Skeletal muscle satellite cell (primary cell): Measurements from ENCODE around the gene AJUBA.
"Not testable (repeated sequence)": the region's sequence is repeated elsewhere in the genome, so short reads cannot be mapped to it uniquely, and the experiment has no call there.

ENCODE experiments used
- H3K27me3 ChIP-seq: 2 replicates; pipeline ENCODE4 v1.7.0; 2013; ENCODE audit warnings: low read length; ENCODE audit not compliant: control insufficient read depth, insufficient read depth
- H3K36me3 ChIP-seq: 2 replicates; pipeline ENCODE4 v1.7.0; 2013; ENCODE audit warnings: mild to moderate bottlenecking, control low read depth, low read length; ENCODE audit not compliant: insufficient read depth
- H3K4me1 ChIP-seq: 2 replicates; pipeline ENCODE4 v1.7.0; 2013; ENCODE audit warnings: low read length; ENCODE audit not compliant: control insufficient read depth, insufficient read depth
- H3K4me2 ChIP-seq: 2 replicates; pipeline ENCODE4 v1.7.0; 2013; ENCODE audit warnings: mild to moderate bottlenecking, low read length
- H3K4me3 ChIP-seq: 2 replicates; pipeline ENCODE4 v1.7.0; 2013; ENCODE audit warnings: low read length
- H3K9ac ChIP-seq: 2 replicates; pipeline ENCODE4 v1.7.0; 2013; ENCODE audit warnings: mild to moderate bottlenecking, low read depth, low read length, moderate library complexity
- H3K9me3 ChIP-seq: replicated peaks from 2 replicates; pipeline ENCODE4 v1.7.0; 2013; ENCODE audit warnings: mild to moderate bottlenecking, control low read depth, low read length

Gene AJUBA

GRCh38 chr14:22962061-22962676, 20.2 kb downstream of the AJUBA start:
- no peaks in the 10 kb centered on the region for H3K9me3 ChIP-seq
- H3K36me3 ChIP-seq = no peaks in the 10 kb centered on the region
- H3K9ac ChIP-seq = no peak overlapping the region
- no peak overlapping the region for H3K4me2 ChIP-seq
- no peaks in the 10 kb centered on the region for H3K4me1 ChIP-seq
- H3K4me3 ChIP-seq = no peak overlapping the region
- H3K27me3 ChIP-seq = no peaks in the 10 kb centered on the region

- Histone ChIP-seq H3K4me2 (peak overlapping the region; percentile 93), H3K4me3 (peak overlapping the region; percentile 76), H3K9me3 (no peaks in the 10 kb centered on the region), H3K27me3 (no peaks in the 10 kb centered on the region), H3K4me1 (peaks cover 12% of the 10 kb centered on the region), H3K9ac (peak overlapping the region; percentile 85), H3K36me3 (no peaks in the 10 kb centered on the region)
Measured at GRCh38 chr14:22955702-22956569, 26.4 kb downstream of the AJUBA start.

DNA sequence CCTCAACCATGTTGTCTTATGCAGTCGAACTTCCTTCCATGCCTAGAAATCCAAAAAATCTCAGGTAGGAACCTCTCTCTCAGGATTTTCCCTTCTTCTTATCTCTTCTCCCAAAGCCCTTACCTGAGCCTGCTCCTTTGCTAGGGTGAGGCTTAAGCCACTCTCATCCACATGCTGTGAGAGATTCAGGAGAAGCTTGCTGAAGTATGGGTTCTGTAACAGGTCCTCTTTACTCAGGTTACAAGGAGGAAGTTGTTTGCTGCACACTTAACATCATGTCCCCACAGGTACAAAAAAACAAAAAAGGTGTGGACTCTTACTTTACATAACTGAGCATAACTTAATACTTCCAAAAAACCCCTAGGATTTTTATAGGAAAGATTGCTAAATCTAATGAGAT, 29.9 kb downstream of the AJUBA start:
- Histone ChIP-seq H3K27me3 (no peaks in the 10 kb centered on the region), H3K4me3 (no peak overlapping the region), H3K4me1 (peaks cover 12% of the 10 kb centered on the region), H3K36me3 (peaks cover 4% of the 10 kb centered on the region), H3K9me3 (no peaks in the 10 kb centered on the region), H3K9ac (no peak overlapping the region), H3K4me2 (no peak overlapping the region)

DNA sequence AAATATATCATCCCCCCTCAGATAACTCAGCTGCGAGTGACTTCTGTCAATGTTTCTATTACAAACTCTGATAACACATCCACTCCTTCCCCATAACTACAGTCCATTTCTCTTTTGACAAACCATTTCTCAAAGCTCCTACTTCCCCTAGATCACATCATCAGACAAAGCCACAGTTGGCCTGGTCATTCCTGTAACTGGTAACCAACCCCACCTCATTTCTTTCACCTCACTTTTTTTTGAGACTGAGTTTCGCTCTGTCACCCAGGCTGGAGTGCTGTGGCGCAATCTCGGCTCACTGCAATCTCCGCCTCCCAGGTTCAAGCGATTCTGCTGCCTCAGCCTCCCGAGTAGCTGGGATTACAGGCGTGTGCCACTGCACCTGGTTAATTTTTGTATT, 30.6 kb downstream of the AJUBA start:
- H3K4me1 ChIP-seq = peaks cover 12% of the 10 kb centered on the region
- H3K36me3 ChIP-seq, H3K4me3 ChIP-seq, H3K9ac ChIP-seq, H3K27me3 ChIP-seq, H3K9me3 ChIP-seq, H3K4me2 ChIP-seq: not testable (repeated sequence)

GRCh38 chr14:22945642-22946041, 36.7 kb downstream of the AJUBA start:
- H3K4me1 ChIP-seq = no peaks in the 10 kb centered on the region
- peaks cover 9% of the 10 kb centered on the region for H3K36me3 ChIP-seq
- H3K27me3 ChIP-seq = no peaks in the 10 kb centered on the region
- H3K4me3 ChIP-seq = no peak overlapping the region
- no peaks in the 10 kb centered on the region for H3K9me3 ChIP-seq
- no peak overlapping the region for H3K9ac ChIP-seq
- H3K4me2 ChIP-seq = no peak overlapping the region

- H3K4me2 ChIP-seq = no peak overlapping the region
- no peaks in the 10 kb centered on the region for H3K27me3 ChIP-seq
- no peak overlapping the region for H3K9ac ChIP-seq
- H3K36me3 ChIP-seq = no peaks in the 10 kb centered on the region
- H3K4me3 ChIP-seq = no peak overlapping the region
- no peaks in the 10 kb centered on the region for H3K4me1 ChIP-seq
- H3K9me3 ChIP-seq = no peaks in the 10 kb centered on the region
Measured at GRCh38 chr14:22939684-22940083, 42.7 kb downstream of the AJUBA start.

DNA sequence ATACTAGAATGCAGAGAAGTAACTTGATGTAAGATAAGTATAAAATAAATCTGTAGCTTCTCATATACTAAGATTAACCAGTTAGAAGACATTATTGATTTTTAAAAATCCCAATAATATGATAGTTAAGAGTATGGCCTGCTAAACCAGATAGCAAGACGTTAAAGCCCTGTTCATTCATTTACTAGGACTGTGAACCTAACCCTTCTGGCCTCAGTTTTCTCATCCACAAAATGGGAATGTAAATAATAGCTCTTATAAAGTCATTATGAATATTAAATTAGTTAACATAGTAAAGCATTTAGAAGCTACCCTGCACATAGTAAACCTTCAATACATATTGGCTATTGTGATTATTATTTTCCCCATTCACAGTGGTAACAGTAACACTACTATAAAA, 47.2 kb downstream of the AJUBA start:
- no peaks in the 10 kb centered on the region for H3K9me3 ChIP-seq
- H3K4me2 ChIP-seq = no peak overlapping the region
- H3K36me3 ChIP-seq = no peaks in the 10 kb centered on the region

DNA sequence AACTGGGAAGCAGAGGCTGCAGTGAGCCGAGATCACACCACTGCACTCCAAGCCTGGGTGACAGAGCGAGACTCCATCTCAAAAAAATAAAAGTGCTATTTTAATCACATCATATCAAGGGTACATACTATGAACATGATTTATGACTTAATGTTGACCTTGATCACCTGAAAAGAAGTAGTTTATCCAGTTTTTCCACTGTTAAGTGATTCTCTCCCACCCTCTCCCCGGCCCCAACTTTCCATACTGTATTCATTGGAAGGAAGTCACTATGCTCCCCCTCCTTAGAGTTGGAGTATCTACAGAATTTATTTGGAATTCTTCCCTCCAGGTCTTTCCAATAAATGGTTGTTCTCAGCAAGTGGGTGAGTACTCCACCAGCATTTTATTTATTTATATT, 50.2 kb downstream of the AJUBA start:
- Histone ChIP-seq H3K36me3 (no peaks in the 10 kb centered on the region), H3K9me3 (no peaks in the 10 kb centered on the region), H3K4me2 (no peak overlapping the region), H3K4me1 (peaks cover 15% of the 10 kb centered on the region), H3K4me3 (no peak overlapping the region), H3K27me3 (no peaks in the 10 kb centered on the region), H3K9ac (no peak overlapping the region)

More for the DNA sequence above, 47.2 kb downstream of the AJUBA start:
- Histone ChIP-seq H3K27me3 (no peaks in the 10 kb centered on the region), H3K4me1 (peaks cover 1% of the 10 kb centered on the region), H3K9ac (no peak overlapping the region), H3K4me3 (no peak overlapping the region)

DNA sequence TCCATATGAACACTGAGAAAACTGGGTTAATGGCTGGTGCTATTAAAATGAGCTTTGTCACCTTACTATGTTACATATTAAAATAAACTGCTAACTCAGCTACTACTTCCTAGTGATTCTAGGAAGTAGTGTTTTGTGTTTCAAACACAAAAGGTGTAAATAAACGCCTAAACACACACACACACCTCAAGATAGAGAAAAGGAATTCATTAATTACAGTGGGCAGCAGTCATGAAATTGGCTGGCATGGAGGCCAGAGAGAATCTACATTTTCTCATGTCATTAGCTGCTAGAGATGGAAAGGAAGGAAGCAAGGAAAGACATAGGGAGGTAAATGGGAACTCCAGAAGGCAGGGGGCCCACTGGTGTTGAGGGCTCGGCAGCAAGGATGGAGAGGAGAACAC, 52.4 kb downstream of the AJUBA start:
- H3K36me3 ChIP-seq = peaks cover 13% of the 10 kb centered on the region

DNA sequence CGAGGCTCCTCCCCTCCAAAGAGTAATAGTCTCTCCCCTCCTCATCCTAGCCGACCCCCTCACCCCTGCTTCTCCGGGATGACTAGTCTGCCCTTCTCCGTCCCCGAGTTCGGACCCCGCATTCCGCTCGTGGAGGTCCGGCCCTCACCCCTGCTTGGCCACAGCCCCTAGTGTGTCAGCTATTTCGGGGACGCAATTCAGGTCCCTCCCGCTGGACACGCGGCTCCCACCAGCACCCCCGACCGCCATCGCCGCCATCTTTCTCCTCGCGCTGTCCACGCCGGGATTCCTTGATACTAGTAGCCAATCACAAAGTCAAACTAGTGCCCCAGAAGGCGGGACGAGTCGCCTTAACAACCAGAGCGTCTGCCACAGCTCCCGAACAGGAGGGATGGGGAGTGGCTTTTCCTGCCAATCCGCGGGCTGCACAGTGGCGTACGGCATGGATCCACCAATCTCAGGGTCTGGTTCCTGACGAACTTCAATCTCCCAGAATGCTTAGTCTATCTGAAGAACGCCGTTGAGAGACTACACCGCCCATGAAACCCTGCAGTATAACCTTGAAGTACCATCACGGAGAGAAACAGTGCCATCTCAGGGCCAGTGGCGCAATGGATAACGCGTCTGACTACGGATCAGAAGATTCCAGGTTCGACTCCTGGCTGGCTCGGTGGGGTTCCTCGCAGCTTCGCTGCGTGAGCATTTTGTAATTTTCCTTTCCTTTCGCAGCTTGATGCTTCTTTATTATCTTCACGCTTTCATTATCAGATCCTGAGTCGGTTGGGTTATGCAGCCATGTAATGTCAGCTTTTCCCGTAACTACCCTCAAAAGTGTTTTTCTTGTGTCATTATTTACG, 53.0 kb downstream of the AJUBA start, which contains the start of gene PRMT5:
Gene PRMT5 (minus strand): TSS at position 273 of the 857 bp plus-strand sequence. CDS start 15 bp downstream, at position 258.
- Histone ChIP-seq H3K9me3 (no peaks in the 10 kb centered on the region), H3K27me3 (no peaks in the 10 kb centered on the region), H3K4me1 (peaks cover 24% of the 10 kb centered on the region), H3K4me2 (peak within 1 kb of the TSS; percentile 92), H3K9ac (peak within 1 kb of the TSS; percentile 89), H3K36me3 (peaks cover 18% of the 10 kb centered on the region), H3K4me3 (peak within 1 kb of the TSS; percentile 83)

More for the DNA sequence above, 52.4 kb downstream of the AJUBA start:
- peaks cover 24% of the 10 kb centered on the region for H3K4me1 ChIP-seq
- peak overlapping the region; percentile 73 for H3K9ac ChIP-seq
- H3K9me3 ChIP-seq = no peaks in the 10 kb centered on the region
- H3K4me3 ChIP-seq = peak overlapping the region; percentile 72
- H3K27me3 ChIP-seq = no peaks in the 10 kb centered on the region
- peak overlapping the region; percentile 89 for H3K4me2 ChIP-seq
